Nephron progenitor cell (in vitro differentiated cells): ENCODE data around the gene HDC.

Experiments
- DNase-seq: peaks from one replicate; pipeline ENCODE4 v3.0.0; 2021
- H3K27ac Mint-ChIP-seq: 2 replicates; pipeline ENCODE4 v1.8.0; 2021; ENCODE audit warnings: mild to moderate bottlenecking, moderate library complexity, mixed read lengths
- H3K27me3 Mint-ChIP-seq: 2 replicates; pipeline ENCODE4 v1.8.0; 2021; ENCODE audit warnings: mild to moderate bottlenecking, low read depth, mixed read lengths; ENCODE audit not compliant: poor library complexity
- H3K36me3 Mint-ChIP-seq: 2 replicates; pipeline ENCODE4 v1.8.0; 2021; ENCODE audit warnings: low read depth, mixed read lengths
- H3K4me1 Mint-ChIP-seq: 2 replicates; pipeline ENCODE4 v1.8.0; 2021; ENCODE audit warnings: mixed read lengths
- H3K4me3 Mint-ChIP-seq: 2 replicates; pipeline ENCODE4 v1.8.0; 2021; ENCODE audit warnings: mild to moderate bottlenecking, moderate library complexity, mixed read lengths
- H3K9me3 Mint-ChIP-seq: 2 replicates; pipeline ENCODE4 v1.8.0; 2021; ENCODE audit warnings: mild to moderate bottlenecking, moderate library complexity, mixed read lengths
- CTCF ChIP-seq: fragments of 200-600 bp; sonication (generic); IDR thresholded peaks from 2 replicates; pipeline ENCODE4 v1.5.0; 2021; ENCODE audit warnings: antibody characterized with exemption

Gene HDC

GRCh38 chr15:50298340-50298739 is 32.8 kb upstream of the HDC start:
- H3K27me3 Mint-ChIP-seq = no peaks in the 10 kb centered on the region
- peaks cover 66% of the 10 kb centered on the region for H3K36me3 Mint-ChIP-seq
- no peak overlapping the region for H3K27ac Mint-ChIP-seq
- TF ChIP-seq CTCF = no peak
- H3K9me3 Mint-ChIP-seq = no peaks in the 10 kb centered on the region
- no peaks in the 10 kb centered on the region for H3K4me1 Mint-ChIP-seq
- DNase-seq = no peak
- H3K4me3 Mint-ChIP-seq = no peak overlapping the region

- Mint-ChIP-seq H3K4me1 (no peaks in the 10 kb centered on the region), H3K36me3 (peaks cover 59% of the 10 kb centered on the region), H3K4me3 (no peak overlapping the region), H3K27me3 (no peaks in the 10 kb centered on the region), H3K9me3 (no peaks in the 10 kb centered on the region), H3K27ac (no peak overlapping the region)
- no peak for DNase-seq
- TF ChIP-seq CTCF = no peak
These were observed 30.4 kb upstream of the HDC start for GRCh38 chr15:50295966-50296365.

GRCh38 chr15:50289749-50290148 is 24.2 kb upstream of the HDC start:
- H3K9me3 Mint-ChIP-seq = no peaks in the 10 kb centered on the region
- no peak overlapping the region for H3K27ac Mint-ChIP-seq
- DNase-seq = no peak
- TF ChIP-seq CTCF = no peak
- no peaks in the 10 kb centered on the region for H3K4me1 Mint-ChIP-seq
- H3K27me3 Mint-ChIP-seq = no peaks in the 10 kb centered on the region
- H3K36me3 Mint-ChIP-seq = peaks cover 42% of the 10 kb centered on the region
- no peak overlapping the region for H3K4me3 Mint-ChIP-seq

GRCh38 chr15:50287324-50288116 is 22.0 kb upstream of the HDC start:
- DNase-seq = no peak
- peak overlapping the region; percentile 58 for H3K27ac Mint-ChIP-seq
- no peaks in the 10 kb centered on the region for H3K9me3 Mint-ChIP-seq
- H3K27me3 Mint-ChIP-seq = no peaks in the 10 kb centered on the region
- TF ChIP-seq CTCF = no peak
- H3K36me3 Mint-ChIP-seq = peaks cover 41% of the 10 kb centered on the region
- H3K4me1 Mint-ChIP-seq = no peaks in the 10 kb centered on the region
- no peak overlapping the region for H3K4me3 Mint-ChIP-seq

- Mint-ChIP-seq H3K36me3 (peaks cover 9% of the 10 kb centered on the region), H3K9me3 (no peaks in the 10 kb centered on the region), H3K27me3 (no peaks in the 10 kb centered on the region), H3K4me1 (no peaks in the 10 kb centered on the region), H3K4me3 (no peak overlapping the region), H3K27ac (no peak overlapping the region)
- TF ChIP-seq CTCF = no peak
- no peak for DNase-seq
These were observed 15.9 kb upstream of the HDC start for GRCh38 chr15:50281427-50281826.

GRCh38 chr15:50280271-50280670 is 14.7 kb upstream of the HDC start:
- peak overlapping the region; percentile 14 for H3K27ac Mint-ChIP-seq
- H3K27me3 Mint-ChIP-seq = no peaks in the 10 kb centered on the region
- no peak for TF ChIP-seq CTCF
- no peaks in the 10 kb centered on the region for H3K4me1 Mint-ChIP-seq
- peaks cover 9% of the 10 kb centered on the region for H3K36me3 Mint-ChIP-seq
- no peaks in the 10 kb centered on the region for H3K9me3 Mint-ChIP-seq
- no peak overlapping the region for H3K4me3 Mint-ChIP-seq
- no peak for DNase-seq
